A673 (cell line): ENCODE data around the gene HES7.
A peak's percentile ranks its signal among the peaks of the same experiment; 100 is the strongest.

Experiments
- EZH2 ChIP-seq: fragments of 200-600 bp; sonication (generic); IDR thresholded peaks from 2 replicates; pipeline ENCODE4 v1.6.1; 2017; ENCODE audit warnings: borderline replicate concordance, low read depth, mild to moderate bottlenecking, mixed read lengths, antibody characterized with exemption, low read length; ENCODE audit not compliant: poor library complexity, severe bottlenecking
- TF ChIP-seq, protein P1 (sequence below): fragments of 300-800, 200-600 bp; sonication (generic); conservative IDR thresholded peaks from 2 replicates; pipeline ENCODE4 v1.5.1; 2017; ENCODE audit warnings: low read depth, mild to moderate bottlenecking, antibody characterized with exemption, low read length, moderate library complexity, mixed read lengths

DNA sequence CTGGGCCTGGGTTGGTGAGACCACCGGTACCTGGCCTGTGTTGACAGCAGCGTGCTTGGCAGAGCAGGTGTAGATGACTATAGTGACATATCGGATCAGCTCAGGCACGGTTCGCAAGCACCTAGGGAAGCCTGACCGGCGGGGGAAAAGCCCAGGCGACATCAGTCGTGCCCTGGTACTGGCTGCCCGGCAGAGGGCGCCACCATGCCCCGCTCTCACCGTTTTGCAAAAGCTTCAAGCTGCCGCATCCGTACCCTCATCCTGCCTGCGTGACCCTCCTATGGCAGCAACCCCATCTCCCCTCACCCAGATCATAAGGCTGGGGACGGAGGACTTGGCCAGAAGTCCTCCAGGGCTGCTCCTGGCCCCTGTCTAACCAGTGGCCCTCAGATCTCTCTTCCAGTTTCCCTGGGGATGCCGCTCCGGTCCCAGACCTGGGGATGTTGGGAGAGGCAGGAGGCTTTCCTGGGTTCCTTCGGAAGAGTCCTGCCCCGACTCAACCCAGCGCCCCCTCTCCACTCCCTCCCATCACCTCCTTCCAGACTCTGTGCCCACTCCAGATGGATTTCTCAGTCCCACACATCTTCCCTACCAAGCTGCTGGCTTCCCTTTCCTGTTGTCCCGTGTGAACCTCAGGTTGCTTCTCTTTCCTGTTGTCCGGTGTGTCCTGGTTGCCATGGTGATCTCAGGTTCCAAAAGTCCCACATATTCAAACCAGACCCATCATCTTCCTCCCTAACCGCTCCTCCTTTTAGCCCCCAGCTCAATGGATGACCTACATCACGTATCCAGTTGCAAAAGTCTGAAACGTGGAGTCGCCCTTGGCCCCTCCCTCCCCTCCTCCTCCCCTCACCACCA, 50.0 kb downstream of the HES7 start:
- TF ChIP-seq, protein P1, sequence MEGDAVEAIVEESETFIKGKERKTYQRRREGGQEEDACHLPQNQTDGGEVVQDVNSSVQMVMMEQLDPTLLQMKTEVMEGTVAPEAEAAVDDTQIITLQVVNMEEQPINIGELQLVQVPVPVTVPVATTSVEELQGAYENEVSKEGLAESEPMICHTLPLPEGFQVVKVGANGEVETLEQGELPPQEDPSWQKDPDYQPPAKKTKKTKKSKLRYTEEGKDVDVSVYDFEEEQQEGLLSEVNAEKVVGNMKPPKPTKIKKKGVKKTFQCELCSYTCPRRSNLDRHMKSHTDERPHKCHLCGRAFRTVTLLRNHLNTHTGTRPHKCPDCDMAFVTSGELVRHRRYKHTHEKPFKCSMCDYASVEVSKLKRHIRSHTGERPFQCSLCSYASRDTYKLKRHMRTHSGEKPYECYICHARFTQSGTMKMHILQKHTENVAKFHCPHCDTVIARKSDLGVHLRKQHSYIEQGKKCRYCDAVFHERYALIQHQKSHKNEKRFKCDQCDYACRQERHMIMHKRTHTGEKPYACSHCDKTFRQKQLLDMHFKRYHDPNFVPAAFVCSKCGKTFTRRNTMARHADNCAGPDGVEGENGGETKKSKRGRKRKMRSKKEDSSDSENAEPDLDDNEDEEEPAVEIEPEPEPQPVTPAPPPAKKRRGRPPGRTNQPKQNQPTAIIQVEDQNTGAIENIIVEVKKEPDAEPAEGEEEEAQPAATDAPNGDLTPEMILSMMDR = peak; percentile 97
- TF ChIP-seq EZH2 = no peak
